WTC11 (cell line): ENCODE measurements around the gene SNX20. TPM values are rescaled to one million over a fixed set of nuclear protein-coding genes. Genes with fewer than 3 reads are reported as not detected.

ENCODE experiments used
- ATAC-seq: fragments of 200-7000 bp; cut with Tn5 transposase; 2 replicates; pipeline ENCODE4 v1.10.0; 2021; ENCODE audit warnings: mild to moderate bottlenecking, moderate library complexity
- CTCF ChIA-PET: fragments of 300-600 bp; sonication (Branson Sonifier 250); formaldehyde crosslinking; loops from one replicate; lab custom pipeline; 2021; ENCODE audit warnings: antibody characterized with exemption; lab: Charles Lee
- POLR2A ChIA-PET: fragments of 350-600 bp; sonication (Branson Sonifier 250); formaldehyde crosslinking; loops from one replicate; lab custom pipeline; 2021; ENCODE audit warnings: antibody characterized with exemption; lab: Charles Lee
- DNase-seq: peaks from one replicate; pipeline ENCODE4 v3.0.0; 2021; ENCODE audit warnings: low spot score
- H3K27ac Mint-ChIP-seq: 2 replicates; pipeline ENCODE4 v1.8.0; 2021; ENCODE audit warnings: mixed read lengths
- H3K27me3 Mint-ChIP-seq: 2 replicates; pipeline ENCODE4 v1.8.0; 2021; ENCODE audit warnings: low read depth, mild to moderate bottlenecking, moderate library complexity, mixed read lengths
- H3K36me3 Mint-ChIP-seq: 2 replicates; pipeline ENCODE4 v1.8.0; 2021; ENCODE audit warnings: mixed read lengths
- H3K4me1 Mint-ChIP-seq: 2 replicates; pipeline ENCODE4 v1.8.0; 2022; ENCODE audit warnings: mixed read lengths
- H3K4me3 Mint-ChIP-seq: 2 replicates; pipeline ENCODE4 v1.8.0; 2021; ENCODE audit warnings: mild to moderate bottlenecking, moderate library complexity, mixed read lengths
- H3K9me3 Mint-ChIP-seq: 2 replicates; pipeline ENCODE4 v1.8.0; 2021; ENCODE audit warnings: mixed read lengths
- CREB1 ChIP-seq: sonication (generic); formaldehyde crosslinking; IDR thresholded peaks from 2 replicates; pipeline ENCODE4 v1.8.0; 2023; ENCODE audit warnings: mild to moderate bottlenecking, missing genetic modification reagents
- E2F1 ChIP-seq: sonication (generic); formaldehyde crosslinking; IDR thresholded peaks from 2 replicates; pipeline ENCODE4 v1.8.0; 2022; ENCODE audit warnings: mild to moderate bottlenecking, missing genetic modification reagents
- HMGXB4 ChIP-seq: sonication (generic); formaldehyde crosslinking; IDR thresholded peaks from 2 replicates; pipeline ENCODE4 v1.8.1; 2023; ENCODE audit warnings: mild to moderate bottlenecking, moderate library complexity, missing genetic modification reagents
- IRF2 ChIP-seq: sonication (generic); formaldehyde crosslinking; IDR thresholded peaks from 2 replicates; pipeline ENCODE4 v1.8.0; 2022; ENCODE audit warnings: low read depth, missing genetic modification reagents, borderline replicate concordance
- RELA ChIP-seq: sonication (generic); formaldehyde crosslinking; IDR thresholded peaks from 2 replicates; pipeline ENCODE4 v1.8.1; 2022; ENCODE audit warnings: missing genetic modification reagents, mild to moderate bottlenecking, borderline replicate concordance
- SP1 ChIP-seq: sonication (generic); formaldehyde crosslinking; conservative IDR thresholded peaks from 2 replicates; pipeline ENCODE4 v1.8.1; 2022; ENCODE audit warnings: missing genetic modification reagents
- TCF7 ChIP-seq: sonication (generic); formaldehyde crosslinking; IDR thresholded peaks from 2 replicates; pipeline ENCODE4 v1.8.0; 2022; ENCODE audit warnings: mild to moderate bottlenecking, low read depth, missing genetic modification reagents, moderate library complexity
- ZBTB43 ChIP-seq: sonication (generic); formaldehyde crosslinking; IDR thresholded peaks from 2 replicates; pipeline ENCODE4 v1.8.1; 2023; ENCODE audit warnings: mild to moderate bottlenecking, missing genetic modification reagents
- ZNF263 ChIP-seq: sonication (generic); formaldehyde crosslinking; IDR thresholded peaks from 2 replicates; pipeline ENCODE4 v1.8.1; 2022; ENCODE audit warnings: low read depth, mild to moderate bottlenecking, moderate library complexity, missing genetic modification reagents
- total RNA-seq: library from RNA; stranded (reverse); gene quantifications from 3 replicates; pipeline ENCODE4 v1.2.3, GENCODE V29; 2021
- TF ChIP-seq, protein P1 (sequence below): sonication (generic); formaldehyde crosslinking; IDR thresholded peaks from 2 replicates; pipeline ENCODE4 v1.8.1; 2022; ENCODE audit warnings: mild to moderate bottlenecking, missing genetic modification reagents, moderate library complexity, borderline replicate concordance
- TF ChIP-seq, protein P2 (sequence below): sonication (generic); formaldehyde crosslinking; IDR thresholded peaks from 2 replicates; pipeline ENCODE4 v1.8.0; 2022; ENCODE audit warnings: missing genetic modification reagents
- TF ChIP-seq, protein P3 (sequence below): sonication (generic); formaldehyde crosslinking; IDR thresholded peaks from 2 replicates; pipeline ENCODE4 v1.8.1; 2023; ENCODE audit warnings: mild to moderate bottlenecking, missing genetic modification reagents, borderline replicate concordance

Gene SNX20
- total RNA-seq, 1 experiment from 2014 or later = not detected

DNA sequence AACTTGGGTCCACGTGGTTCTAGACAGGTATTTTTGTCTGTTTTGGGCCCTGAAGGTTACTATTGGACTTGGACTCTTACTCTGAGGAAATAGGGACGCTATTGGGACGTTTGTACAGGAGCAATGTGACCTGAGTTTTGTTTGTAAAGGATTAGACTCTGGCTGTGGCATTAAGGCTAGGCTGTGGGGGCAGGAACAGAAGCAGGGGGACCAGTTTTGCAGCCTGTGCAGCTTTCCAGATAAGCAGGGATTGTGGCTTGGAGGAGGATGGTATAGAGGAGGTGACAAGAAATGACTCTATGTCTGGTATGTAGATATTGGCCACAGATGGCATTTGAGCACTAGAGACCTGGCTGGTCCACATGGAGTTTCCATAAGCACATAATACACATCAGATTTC lies 25.1 kb upstream of the SNX20 start:
- ChIA-PET CTCF (no interaction called here), POLR2A (no interaction called here)
- Mint-ChIP-seq H3K27me3 (peaks cover 6% of the 10 kb centered on the region), H3K36me3 (peaks cover 18% of the 10 kb centered on the region), H3K4me3 (no peak overlapping the region), H3K4me1 (peaks cover 3% of the 10 kb centered on the region; the same call in 1 of the 2 replicates), H3K9me3 (peaks cover 23% of the 10 kb centered on the region), H3K27ac (no peak overlapping the region)
- TF ChIP-seq IRF2 (no peak), TCF7 (no peak), ZBTB43 (no peak), HMGXB4 (CRISPR knock-in tag) (no peak), CREB1 (CRISPR knock-in tag) (no peak), SP1 (CRISPR knock-in tag) (no peak), ZNF263 (CRISPR knock-in tag) (no peak), E2F1 (CRISPR knock-in tag) (no peak), RELA (no peak)
- TF ChIP-seq, protein P1, sequence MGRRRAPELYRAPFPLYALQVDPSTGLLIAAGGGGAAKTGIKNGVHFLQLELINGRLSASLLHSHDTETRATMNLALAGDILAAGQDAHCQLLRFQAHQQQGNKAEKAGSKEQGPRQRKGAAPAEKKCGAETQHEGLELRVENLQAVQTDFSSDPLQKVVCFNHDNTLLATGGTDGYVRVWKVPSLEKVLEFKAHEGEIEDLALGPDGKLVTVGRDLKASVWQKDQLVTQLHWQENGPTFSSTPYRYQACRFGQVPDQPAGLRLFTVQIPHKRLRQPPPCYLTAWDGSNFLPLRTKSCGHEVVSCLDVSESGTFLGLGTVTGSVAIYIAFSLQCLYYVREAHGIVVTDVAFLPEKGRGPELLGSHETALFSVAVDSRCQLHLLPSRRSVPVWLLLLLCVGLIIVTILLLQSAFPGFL (CRISPR knock-in tag) = no peak
- TF ChIP-seq, protein P2, sequence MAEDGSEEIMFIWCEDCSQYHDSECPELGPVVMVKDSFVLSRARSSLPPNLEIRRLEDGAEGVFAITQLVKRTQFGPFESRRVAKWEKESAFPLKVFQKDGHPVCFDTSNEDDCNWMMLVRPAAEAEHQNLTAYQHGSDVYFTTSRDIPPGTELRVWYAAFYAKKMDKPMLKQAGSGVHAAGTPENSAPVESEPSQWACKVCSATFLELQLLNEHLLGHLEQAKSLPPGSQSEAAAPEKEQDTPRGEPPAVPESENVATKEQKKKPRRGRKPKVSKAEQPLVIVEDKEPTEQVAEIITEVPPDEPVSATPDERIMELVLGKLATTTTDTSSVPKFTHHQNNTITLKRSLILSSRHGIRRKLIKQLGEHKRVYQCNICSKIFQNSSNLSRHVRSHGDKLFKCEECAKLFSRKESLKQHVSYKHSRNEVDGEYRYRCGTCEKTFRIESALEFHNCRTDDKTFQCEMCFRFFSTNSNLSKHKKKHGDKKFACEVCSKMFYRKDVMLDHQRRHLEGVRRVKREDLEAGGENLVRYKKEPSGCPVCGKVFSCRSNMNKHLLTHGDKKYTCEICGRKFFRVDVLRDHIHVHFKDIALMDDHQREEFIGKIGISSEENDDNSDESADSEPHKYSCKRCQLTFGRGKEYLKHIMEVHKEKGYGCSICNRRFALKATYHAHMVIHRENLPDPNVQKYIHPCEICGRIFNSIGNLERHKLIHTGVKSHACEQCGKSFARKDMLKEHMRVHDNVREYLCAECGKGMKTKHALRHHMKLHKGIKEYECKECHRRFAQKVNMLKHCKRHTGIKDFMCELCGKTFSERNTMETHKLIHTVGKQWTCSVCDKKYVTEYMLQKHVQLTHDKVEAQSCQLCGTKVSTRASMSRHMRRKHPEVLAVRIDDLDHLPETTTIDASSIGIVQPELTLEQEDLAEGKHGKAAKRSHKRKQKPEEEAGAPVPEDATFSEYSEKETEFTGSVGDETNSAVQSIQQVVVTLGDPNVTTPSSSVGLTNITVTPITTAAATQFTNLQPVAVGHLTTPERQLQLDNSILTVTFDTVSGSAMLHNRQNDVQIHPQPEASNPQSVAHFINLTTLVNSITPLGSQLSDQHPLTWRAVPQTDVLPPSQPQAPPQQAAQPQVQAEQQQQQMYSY (CRISPR knock-in tag) = no peak
- TF ChIP-seq, protein P3, sequence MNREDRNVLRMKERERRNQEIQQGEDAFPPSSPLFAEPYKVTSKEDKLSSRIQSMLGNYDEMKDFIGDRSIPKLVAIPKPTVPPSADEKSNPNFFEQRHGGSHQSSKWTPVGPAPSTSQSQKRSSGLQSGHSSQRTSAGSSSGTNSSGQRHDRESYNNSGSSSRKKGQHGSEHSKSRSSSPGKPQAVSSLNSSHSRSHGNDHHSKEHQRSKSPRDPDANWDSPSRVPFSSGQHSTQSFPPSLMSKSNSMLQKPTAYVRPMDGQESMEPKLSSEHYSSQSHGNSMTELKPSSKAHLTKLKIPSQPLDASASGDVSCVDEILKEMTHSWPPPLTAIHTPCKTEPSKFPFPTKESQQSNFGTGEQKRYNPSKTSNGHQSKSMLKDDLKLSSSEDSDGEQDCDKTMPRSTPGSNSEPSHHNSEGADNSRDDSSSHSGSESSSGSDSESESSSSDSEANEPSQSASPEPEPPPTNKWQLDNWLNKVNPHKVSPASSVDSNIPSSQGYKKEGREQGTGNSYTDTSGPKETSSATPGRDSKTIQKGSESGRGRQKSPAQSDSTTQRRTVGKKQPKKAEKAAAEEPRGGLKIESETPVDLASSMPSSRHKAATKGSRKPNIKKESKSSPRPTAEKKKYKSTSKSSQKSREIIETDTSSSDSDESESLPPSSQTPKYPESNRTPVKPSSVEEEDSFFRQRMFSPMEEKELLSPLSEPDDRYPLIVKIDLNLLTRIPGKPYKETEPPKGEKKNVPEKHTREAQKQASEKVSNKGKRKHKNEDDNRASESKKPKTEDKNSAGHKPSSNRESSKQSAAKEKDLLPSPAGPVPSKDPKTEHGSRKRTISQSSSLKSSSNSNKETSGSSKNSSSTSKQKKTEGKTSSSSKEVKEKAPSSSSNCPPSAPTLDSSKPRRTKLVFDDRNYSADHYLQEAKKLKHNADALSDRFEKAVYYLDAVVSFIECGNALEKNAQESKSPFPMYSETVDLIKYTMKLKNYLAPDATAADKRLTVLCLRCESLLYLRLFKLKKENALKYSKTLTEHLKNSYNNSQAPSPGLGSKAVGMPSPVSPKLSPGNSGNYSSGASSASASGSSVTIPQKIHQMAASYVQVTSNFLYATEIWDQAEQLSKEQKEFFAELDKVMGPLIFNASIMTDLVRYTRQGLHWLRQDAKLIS (CRISPR knock-in tag) = no peak
- DNase-seq = no peak
- no peak for ATAC-seq
